GM23338 (cell line): ENCODE data around the gene ALPL. TPM values are rescaled to one million over a fixed set of nuclear protein-coding genes. Genes with fewer than 3 reads are reported as not detected.

Experiments used
- ATAC-seq: fragments of 200-7000 bp; cut with Tn5 transposase; 3 replicates; pipeline ENCODE4 v1.9.1; 2020
- DNase-seq: peaks from one replicate; pipeline ENCODE4 v3.0.0-alpha.2; 2015; ENCODE audit warnings: low spot score
- H2AFZ ChIP-seq: fragments of 200-600 bp; sonication (generic); 2 replicates; pipeline ENCODE4 v1.8.0; 2016; ENCODE audit warnings: antibody characterized with exemption, mild to moderate bottlenecking, moderate library complexity
- H3F3A ChIP-seq: fragments of 200-600 bp; sonication (generic); replicated peaks from 2 replicates; pipeline ENCODE4 v1.8.0; 2017; ENCODE audit warnings: antibody characterized with exemption, mixed run types, low read depth
- H3K27ac ChIP-seq: fragments of 200-600 bp; sonication (generic); 2 replicates; pipeline ENCODE4 v1.6.1; 2016; ENCODE audit warnings: low read depth
- H3K27me3 ChIP-seq: fragments of 200-600 bp; sonication (generic); 2 replicates; pipeline ENCODE4 v1.8.0; 2016; ENCODE audit warnings: mild to moderate bottlenecking, mixed run types, moderate library complexity; ENCODE audit not compliant: insufficient read depth
- H3K36me3 ChIP-seq: fragments of 200-600 bp; sonication (generic); 2 replicates; pipeline ENCODE4 v1.8.0; 2016; ENCODE audit warnings: mild to moderate bottlenecking; ENCODE audit not compliant: insufficient read depth
- H3K4me1 ChIP-seq: fragments of 200-600 bp; sonication (generic); 2 replicates; pipeline ENCODE4 v1.8.0; 2016; ENCODE audit warnings: mild to moderate bottlenecking, moderate library complexity; ENCODE audit not compliant: insufficient read depth
- H3K4me2 ChIP-seq: fragments of 200-600 bp; sonication (generic); 2 replicates; pipeline ENCODE4 v1.7.1; 2017; ENCODE audit warnings: mixed run types
- H3K4me3 ChIP-seq: fragments of 200-600 bp; sonication (generic); 2 replicates; pipeline ENCODE4 v1.6.1; 2016; ENCODE audit warnings: mixed run types
- H3K79me2 ChIP-seq: fragments of 200-600 bp; sonication (generic); replicated peaks from 2 replicates; pipeline ENCODE4 v1.8.0; 2017; ENCODE audit warnings: mild to moderate bottlenecking; ENCODE audit not compliant: insufficient read depth
- H3K9me2 ChIP-seq: fragments of 200-600 bp; sonication (generic); 2 replicates; pipeline ENCODE4 v1.8.0; 2017; ENCODE audit not compliant: insufficient read depth
- H4K20me1 ChIP-seq: fragments of 200-600 bp; sonication (generic); replicated peaks from 2 replicates; pipeline ENCODE4 v1.8.0; 2017; ENCODE audit warnings: mild to moderate bottlenecking; ENCODE audit not compliant: insufficient read depth
- H3K27ac Mint-ChIP-seq: 2 replicates; pipeline ENCODE4 v1.8.0; 2020; ENCODE audit warnings: inconsistent platforms, mild to moderate bottlenecking, moderate library complexity, mixed read lengths
- H3K27me3 Mint-ChIP-seq: 3 replicates; pipeline ENCODE4 v1.8.0; 2022; ENCODE audit warnings: low read depth, mild to moderate bottlenecking, moderate library complexity, mixed read lengths, inconsistent platforms; ENCODE audit not compliant: insufficient read depth, poor library complexity
- H3K36me3 Mint-ChIP-seq: 3 replicates; pipeline ENCODE4 v1.8.0; 2021; ENCODE audit warnings: low read depth, mild to moderate bottlenecking, inconsistent platforms, moderate library complexity, mixed read lengths
- H3K4me1 Mint-ChIP-seq: 3 replicates; pipeline ENCODE4 v1.8.0; 2020; ENCODE audit warnings: mild to moderate bottlenecking, inconsistent platforms, mixed read lengths
- H3K4me3 Mint-ChIP-seq: 3 replicates; pipeline ENCODE4 v1.8.0; 2021; ENCODE audit warnings: moderate library complexity, mild to moderate bottlenecking, inconsistent platforms, mixed read lengths
- H3K9me3 Mint-ChIP-seq: 3 replicates; pipeline ENCODE4 v1.8.0; 2020; ENCODE audit warnings: moderate library complexity, mild to moderate bottlenecking, inconsistent platforms, mixed read lengths
- EZH2phosphoT487 ChIP-seq: fragments of 200-600 bp; sonication (generic); IDR thresholded peaks from one replicate; pipeline ENCODE4 v1.8.1; 2018; ENCODE audit warnings: antibody characterized with exemption; ENCODE audit not compliant: unreplicated experiment
- JUNB ChIP-seq: IDR thresholded peaks from one replicate; pipeline ENCODE4 v1.6.1; 2016; ENCODE audit warnings: antibody characterized with exemption; ENCODE audit not compliant: unreplicated experiment
- POLR2AphosphoS5 ChIP-seq: IDR thresholded peaks from 2 replicates; pipeline ENCODE4 v1.6.1; 2016; ENCODE audit warnings: antibody characterized with exemption, low read depth
- ZNF331 ChIP-seq: fragments of 250-450 bp; sonication (Bioruptor Pico); IDR thresholded peaks from 2 replicates; pipeline ENCODE4 v1.5.0; 2020; ENCODE audit warnings: low read depth, mild to moderate bottlenecking, moderate library complexity
- polyA plus RNA-seq: library from polyadenylated mRNA; unstranded; fragments of >200 nt; fragmentation: Nextera tagmentation; extraction: Ambion mirVana; gene quantifications from 2 replicates; pipeline ENCODE4 v1.2.1, GENCODE V29; 2016
- total RNA-seq: library from RNA; depleted of rRNA; stranded (reverse); fragments of >200 nt; shearing (Covaris generic); gene quantifications from 2 replicates; pipeline ENCODE4 v1.2.3, GENCODE V29; 2014
- TF ChIP-seq, protein P1 (sequence below), 2 experiments: fragments of 200-600 bp in 1 of 2; sonication (generic) in 1 of 2; conservative IDR thresholded peaks; 2 replicates each; pipeline versions ENCODE4 v1.5.1 to v1.6.1; 2016 to 2017; ENCODE audit warnings: antibody characterized with exemption in 2 of 2, low read depth in 2 of 2, mild to moderate bottlenecking in 2 of 2, moderate library complexity in 1 of 2
- TF ChIP-seq, protein P2 (sequence below): IDR thresholded peaks from one replicate; pipeline ENCODE4 v1.6.1; 2018; ENCODE audit warnings: antibody characterized with exemption; ENCODE audit not compliant: unreplicated experiment
- TF ChIP-seq, protein P3 (sequence below): IDR thresholded peaks from 2 replicates; pipeline ENCODE4 v1.6.1; 2016; ENCODE audit warnings: antibody characterized with exemption

ALPL gene
- total and polyA plus RNA-seq, 2 experiments from 2014 or later: 116 to 187 TPM

DNA sequence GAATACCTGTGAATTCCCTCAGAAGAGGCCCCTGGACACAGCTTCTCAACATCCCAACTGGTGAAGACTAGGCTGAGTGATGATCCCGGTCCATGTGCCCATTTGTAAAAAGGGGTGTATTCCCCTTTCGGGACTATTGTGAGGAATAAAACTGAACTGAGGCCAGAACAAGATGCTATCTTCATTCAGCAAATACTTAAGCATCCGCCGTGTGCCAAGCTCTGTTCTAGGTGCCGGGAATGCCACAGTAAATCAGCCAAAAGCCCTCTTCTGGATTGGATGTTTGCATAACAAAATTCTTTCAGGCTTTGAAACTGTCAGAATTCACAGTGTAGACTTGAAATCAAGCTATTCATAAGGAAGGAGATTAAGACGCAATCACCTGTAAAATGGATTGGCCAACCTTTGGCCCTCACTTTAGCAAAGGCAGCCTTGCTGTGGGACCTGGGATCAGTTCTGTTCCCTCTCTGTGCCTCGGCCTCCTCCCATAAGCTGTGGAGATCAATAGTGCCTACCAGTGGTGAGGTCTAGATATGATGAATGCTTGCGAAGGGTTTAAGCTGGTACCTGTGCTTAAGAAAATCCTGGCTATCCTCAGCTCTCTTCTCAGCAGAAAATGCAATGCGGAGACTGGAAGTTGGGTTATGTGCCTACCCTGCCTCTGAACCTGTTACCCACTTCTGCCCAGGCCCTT, 1.8 kb downstream of the ALPL start:
- Mint-ChIP-seq H3K4me3 (peak overlapping the region; percentile 79), H3K9me3 (no peaks in the 10 kb centered on the region), H3K27me3 (peaks cover 14% of the 10 kb centered on the region), H3K4me1 (peaks cover 40% of the 10 kb centered on the region), H3K27ac (peak overlapping the region; percentile 43), H3K36me3 (peaks cover 8% of the 10 kb centered on the region; the same call in 2 of the 3 replicates)
- Histone ChIP-seq H3K4me1 (peaks cover 27% of the 10 kb centered on the region), H3K9me2 (no peaks in the 10 kb centered on the region), H3K4me3 (peak overlapping the region; percentile 88), H3K79me2 (peaks cover 57% of the 10 kb centered on the region), H3K4me2 (peak overlapping the region; percentile 97), H3F3A (no peaks in the 10 kb centered on the region), H4K20me1 (peaks cover 7% of the 10 kb centered on the region), H3K27ac (no peak overlapping the region), H3K36me3 (no peaks in the 10 kb centered on the region), H3K27me3 (peaks cover 12% of the 10 kb centered on the region), H2AFZ (no peak overlapping the region)
- TF ChIP-seq EZH2phosphoT487 (no peak), ZNF331 (CRISPR knock-in tag) (no peak), POLR2AphosphoS5 (no peak), JUNB (no peak)
- TF ChIP-seq, protein P1, sequence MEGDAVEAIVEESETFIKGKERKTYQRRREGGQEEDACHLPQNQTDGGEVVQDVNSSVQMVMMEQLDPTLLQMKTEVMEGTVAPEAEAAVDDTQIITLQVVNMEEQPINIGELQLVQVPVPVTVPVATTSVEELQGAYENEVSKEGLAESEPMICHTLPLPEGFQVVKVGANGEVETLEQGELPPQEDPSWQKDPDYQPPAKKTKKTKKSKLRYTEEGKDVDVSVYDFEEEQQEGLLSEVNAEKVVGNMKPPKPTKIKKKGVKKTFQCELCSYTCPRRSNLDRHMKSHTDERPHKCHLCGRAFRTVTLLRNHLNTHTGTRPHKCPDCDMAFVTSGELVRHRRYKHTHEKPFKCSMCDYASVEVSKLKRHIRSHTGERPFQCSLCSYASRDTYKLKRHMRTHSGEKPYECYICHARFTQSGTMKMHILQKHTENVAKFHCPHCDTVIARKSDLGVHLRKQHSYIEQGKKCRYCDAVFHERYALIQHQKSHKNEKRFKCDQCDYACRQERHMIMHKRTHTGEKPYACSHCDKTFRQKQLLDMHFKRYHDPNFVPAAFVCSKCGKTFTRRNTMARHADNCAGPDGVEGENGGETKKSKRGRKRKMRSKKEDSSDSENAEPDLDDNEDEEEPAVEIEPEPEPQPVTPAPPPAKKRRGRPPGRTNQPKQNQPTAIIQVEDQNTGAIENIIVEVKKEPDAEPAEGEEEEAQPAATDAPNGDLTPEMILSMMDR (conservative IDR thresholded peaks at IDR 0.05; ENCODE audit: low read depth in 2 of 2): peak; percentile 21 to 57
- TF ChIP-seq, protein P2, sequence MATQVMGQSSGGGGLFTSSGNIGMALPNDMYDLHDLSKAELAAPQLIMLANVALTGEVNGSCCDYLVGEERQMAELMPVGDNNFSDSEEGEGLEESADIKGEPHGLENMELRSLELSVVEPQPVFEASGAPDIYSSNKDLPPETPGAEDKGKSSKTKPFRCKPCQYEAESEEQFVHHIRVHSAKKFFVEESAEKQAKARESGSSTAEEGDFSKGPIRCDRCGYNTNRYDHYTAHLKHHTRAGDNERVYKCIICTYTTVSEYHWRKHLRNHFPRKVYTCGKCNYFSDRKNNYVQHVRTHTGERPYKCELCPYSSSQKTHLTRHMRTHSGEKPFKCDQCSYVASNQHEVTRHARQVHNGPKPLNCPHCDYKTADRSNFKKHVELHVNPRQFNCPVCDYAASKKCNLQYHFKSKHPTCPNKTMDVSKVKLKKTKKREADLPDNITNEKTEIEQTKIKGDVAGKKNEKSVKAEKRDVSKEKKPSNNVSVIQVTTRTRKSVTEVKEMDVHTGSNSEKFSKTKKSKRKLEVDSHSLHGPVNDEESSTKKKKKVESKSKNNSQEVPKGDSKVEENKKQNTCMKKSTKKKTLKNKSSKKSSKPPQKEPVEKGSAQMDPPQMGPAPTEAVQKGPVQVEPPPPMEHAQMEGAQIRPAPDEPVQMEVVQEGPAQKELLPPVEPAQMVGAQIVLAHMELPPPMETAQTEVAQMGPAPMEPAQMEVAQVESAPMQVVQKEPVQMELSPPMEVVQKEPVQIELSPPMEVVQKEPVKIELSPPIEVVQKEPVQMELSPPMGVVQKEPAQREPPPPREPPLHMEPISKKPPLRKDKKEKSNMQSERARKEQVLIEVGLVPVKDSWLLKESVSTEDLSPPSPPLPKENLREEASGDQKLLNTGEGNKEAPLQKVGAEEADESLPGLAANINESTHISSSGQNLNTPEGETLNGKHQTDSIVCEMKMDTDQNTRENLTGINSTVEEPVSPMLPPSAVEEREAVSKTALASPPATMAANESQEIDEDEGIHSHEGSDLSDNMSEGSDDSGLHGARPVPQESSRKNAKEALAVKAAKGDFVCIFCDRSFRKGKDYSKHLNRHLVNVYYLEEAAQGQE: no peak
- TF ChIP-seq, protein P3, sequence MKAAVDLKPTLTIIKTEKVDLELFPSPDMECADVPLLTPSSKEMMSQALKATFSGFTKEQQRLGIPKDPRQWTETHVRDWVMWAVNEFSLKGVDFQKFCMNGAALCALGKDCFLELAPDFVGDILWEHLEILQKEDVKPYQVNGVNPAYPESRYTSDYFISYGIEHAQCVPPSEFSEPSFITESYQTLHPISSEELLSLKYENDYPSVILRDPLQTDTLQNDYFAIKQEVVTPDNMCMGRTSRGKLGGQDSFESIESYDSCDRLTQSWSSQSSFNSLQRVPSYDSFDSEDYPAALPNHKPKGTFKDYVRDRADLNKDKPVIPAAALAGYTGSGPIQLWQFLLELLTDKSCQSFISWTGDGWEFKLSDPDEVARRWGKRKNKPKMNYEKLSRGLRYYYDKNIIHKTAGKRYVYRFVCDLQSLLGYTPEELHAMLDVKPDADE: no peak
- DNase-seq (no peak), ATAC-seq (no peak)
